ENCODE results near the gene VIP. TPM values are rescaled to one million over a fixed set of nuclear protein-coding genes. Genes with fewer than 3 reads are reported as not detected.

VIP gene
- total RNA-seq, 1 experiment from 2014 or later: not detected

DNA sequence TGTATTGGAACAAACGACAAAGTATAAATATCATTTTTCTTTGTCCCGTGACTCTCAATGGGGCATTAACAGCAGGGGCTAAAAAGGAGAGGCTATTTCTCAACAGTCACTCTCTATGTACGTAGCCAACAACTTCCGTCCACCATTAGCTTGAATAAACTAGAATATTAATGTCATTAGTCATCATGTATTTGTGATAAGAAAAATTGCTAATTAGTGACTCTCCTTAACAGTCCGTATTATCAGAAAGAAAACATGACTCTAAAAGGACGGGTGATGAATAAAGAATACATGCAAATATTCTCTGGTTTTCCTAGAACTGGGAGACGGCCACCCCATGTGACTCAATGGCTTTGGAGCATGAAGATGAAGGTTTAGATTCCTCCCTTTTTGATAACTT lies 18.6 kb downstream of the VIP start:
- Histone ChIP-seq H3K9ac (ENCODE audit: low read length) (no peak overlapping the region), H3K36me3 (ENCODE audit: control insufficient read depth in 1 of 2, insufficient read depth in 2 of 2, low read length in 2 of 2) (no peaks in the 10 kb centered on the region), H3K27me3 (ENCODE audit: insufficient read depth, low read length) (peaks cover 57% of the 10 kb centered on the region; the same call in 1 of the 2 replicates), H3K27ac (ENCODE audit: low read depth, low read length) (no peak overlapping the region), H3K4me1 (ENCODE audit: control insufficient read depth in 1 of 2, insufficient read depth in 2 of 2, low read length in 2 of 2) (no peaks in the 10 kb centered on the region), H3K4me3 (replicated peaks in 1 of 2; ENCODE audit: low read depth in 1 of 2, low read length in 2 of 2) (no peak overlapping the region), H3K9me2 (ENCODE audit: insufficient read depth) (no peaks in the 10 kb centered on the region), H3K4me2 (ENCODE audit: low read length) (no peak overlapping the region), H4K20me1 (ENCODE audit: insufficient read depth) (no peaks in the 10 kb centered on the region), H2AFZ (ENCODE audit: low read depth, low read length, poor library complexity, severe bottlenecking) (no peak overlapping the region), H3K9me3 (ENCODE audit: control insufficient read depth in 1 of 2, insufficient read depth in 1 of 2, low read depth in 1 of 2, low read length in 2 of 2) (no peaks in the 10 kb centered on the region), H3K79me2 (ENCODE audit: insufficient read depth, low read length) (no peaks in the 10 kb centered on the region)
- POLR2A ChIA-PET: no interaction called here
- TF ChIP-seq JUND (IDR thresholded peaks at IDR 0.05) (no peak), EZH2phosphoT487 (IDR thresholded peaks at IDR 0.05; ENCODE audit: borderline replicate concordance) (no peak), EZH2 (IDR thresholded peaks at IDR 0.05) (no peak)
- CTCF ChIA-PET: no interaction called here
- no peak for DNase-seq (ENCODE audit: low read depth, low spot score)
- ATAC-seq: no peak
- RAD21 ChIA-PET (ENCODE audit: low non-redundant PET in 1 of 2, low total read pairs in 2 of 2, uncharacterized antibody in 2 of 2, unreplicated experiment in 2 of 2): no interaction called here
- no TSS peak for BruUV-seq (replicated peaks)
- intact Hi-C loops (cut with micrococcal nuclease): no loop called here

DNA sequence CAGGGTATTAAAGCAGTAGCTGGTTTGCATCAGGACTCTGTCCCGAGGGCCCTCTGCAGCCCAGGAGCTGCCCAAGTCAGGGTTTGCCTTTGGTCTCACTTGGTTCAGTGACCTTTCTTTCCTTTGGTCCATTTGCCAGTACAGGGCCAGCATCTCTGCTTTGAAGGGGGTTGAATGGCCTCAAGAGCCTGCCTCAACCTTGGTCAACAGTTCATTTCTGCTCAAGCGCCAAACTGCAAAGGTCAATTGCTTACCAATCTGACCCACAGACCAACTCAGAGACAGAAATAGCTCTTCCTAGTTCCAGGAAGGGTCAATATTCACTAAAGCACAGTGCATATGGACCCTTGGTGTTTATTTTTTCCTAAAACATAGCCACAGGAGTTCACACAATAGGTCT lies 19.4 kb downstream of the VIP start:
- no peaks in the 10 kb centered on the region for H3K9me3 ChIP-seq (ENCODE audit: control insufficient read depth in 1 of 2, insufficient read depth in 1 of 2, low read depth in 1 of 2, low read length in 2 of 2)
- TF ChIP-seq, protein P1, sequence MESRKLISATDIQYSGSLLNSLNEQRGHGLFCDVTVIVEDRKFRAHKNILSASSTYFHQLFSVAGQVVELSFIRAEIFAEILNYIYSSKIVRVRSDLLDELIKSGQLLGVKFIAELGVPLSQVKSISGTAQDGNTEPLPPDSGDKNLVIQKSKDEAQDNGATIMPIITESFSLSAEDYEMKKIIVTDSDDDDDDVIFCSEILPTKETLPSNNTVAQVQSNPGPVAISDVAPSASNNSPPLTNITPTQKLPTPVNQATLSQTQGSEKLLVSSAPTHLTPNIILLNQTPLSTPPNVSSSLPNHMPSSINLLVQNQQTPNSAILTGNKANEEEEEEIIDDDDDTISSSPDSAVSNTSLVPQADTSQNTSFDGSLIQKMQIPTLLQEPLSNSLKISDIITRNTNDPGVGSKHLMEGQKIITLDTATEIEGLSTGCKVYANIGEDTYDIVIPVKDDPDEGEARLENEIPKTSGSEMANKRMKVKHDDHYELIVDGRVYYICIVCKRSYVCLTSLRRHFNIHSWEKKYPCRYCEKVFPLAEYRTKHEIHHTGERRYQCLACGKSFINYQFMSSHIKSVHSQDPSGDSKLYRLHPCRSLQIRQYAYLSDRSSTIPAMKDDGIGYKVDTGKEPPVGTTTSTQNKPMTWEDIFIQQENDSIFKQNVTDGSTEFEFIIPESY (IDR thresholded peaks at IDR 0.05; ENCODE audit: extremely low read depth, insufficient replicate concordance, low read length): no peak
- TF ChIP-seq, protein P2, sequence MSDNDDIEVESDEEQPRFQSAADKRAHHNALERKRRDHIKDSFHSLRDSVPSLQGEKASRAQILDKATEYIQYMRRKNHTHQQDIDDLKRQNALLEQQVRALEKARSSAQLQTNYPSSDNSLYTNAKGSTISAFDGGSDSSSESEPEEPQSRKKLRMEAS (IDR thresholded peaks at IDR 0.05): no peak
- no peak for TF ChIP-seq SRF (IDR thresholded peaks at IDR 0.05; ENCODE audit: low read depth)
- TF ChIP-seq RAD21 (IDR thresholded peaks at IDR 0.05; ENCODE audit: low read depth): no peak
- no peak for TF ChIP-seq POLR2A (IDR thresholded peaks at IDR 0.05; ENCODE audit: borderline replicate concordance, extremely low read depth, insufficient read depth, insufficient read length)
- TF ChIP-seq YY1 (IDR thresholded peaks at IDR 0.05; ENCODE audit: extremely low read depth, insufficient replicate concordance, low read depth, low read length): no peak
- H3K79me2 ChIP-seq (ENCODE audit: insufficient read depth, low read length): no peaks in the 10 kb centered on the region
- no peak overlapping the region for H3K4me3 ChIP-seq (replicated peaks in 1 of 2; ENCODE audit: low read depth in 1 of 2, low read length in 2 of 2)
- intact Hi-C loops (cut with micrococcal nuclease): no loop called here
- H3K36me3 ChIP-seq (ENCODE audit: control insufficient read depth in 1 of 2, insufficient read depth in 2 of 2, low read length in 2 of 2): no peaks in the 10 kb centered on the region
- H3K4me2 ChIP-seq (ENCODE audit: low read length): no peak overlapping the region
- no peak overlapping the region for H3K27ac ChIP-seq (ENCODE audit: low read depth, low read length)
- POLR2A ChIA-PET: no interaction called here
- no peak overlapping the region for H2AFZ ChIP-seq (ENCODE audit: low read depth, low read length, poor library complexity, severe bottlenecking)
- CTCF ChIA-PET: no interaction called here
- RAD21 ChIA-PET (ENCODE audit: low non-redundant PET in 1 of 2, low total read pairs in 2 of 2, uncharacterized antibody in 2 of 2, unreplicated experiment in 2 of 2): no interaction called here
- H3K9ac ChIP-seq (ENCODE audit: low read length): no peak overlapping the region
- peaks cover 53% of the 10 kb centered on the region; the same call in 1 of the 2 replicates for H3K27me3 ChIP-seq (ENCODE audit: insufficient read depth, low read length)
- no TSS peak for BruUV-seq (replicated peaks)
- no peaks in the 10 kb centered on the region for H3K4me1 ChIP-seq (ENCODE audit: control insufficient read depth in 1 of 2, insufficient read depth in 2 of 2, low read length in 2 of 2)
- DNase-seq (ENCODE audit: low read depth, low spot score) (no peak), ATAC-seq (no peak)
- H4K20me1 ChIP-seq (ENCODE audit: insufficient read depth): no peaks in the 10 kb centered on the region
- no peaks in the 10 kb centered on the region for H3K9me2 ChIP-seq (ENCODE audit: insufficient read depth)
